GM12878 (cell line): Measurements from ENCODE around the gene TAF10. TPM values are rescaled to one million over a fixed set of nuclear protein-coding genes. Genes with fewer than 3 reads are reported as not detected.

Experiments used
- BACH1 ChIP-seq: fragments of 450-650 bp; IDR thresholded peaks from 2 replicates; pipeline ENCODE4 v1.6.1; 2017; ENCODE audit warnings: mild to moderate bottlenecking, borderline replicate concordance
- CBX5 ChIP-seq: sonication (generic); IDR thresholded peaks from 2 replicates; pipeline ENCODE4 v1.6.1; 2016; ENCODE audit warnings: low read depth, moderate library complexity, mild to moderate bottlenecking, inconsistent platforms
- CEBPB ChIP-seq, 2 experiments: fragments of 150-350 bp in 1 of 2; IDR thresholded peaks; 2 replicates each; pipeline ENCODE4 v1.6.1; 2012 to 2014; ENCODE audit warnings: low read depth in 2 of 2, low read length in 2 of 2, borderline replicate concordance in 1 of 2, inconsistent platforms in 1 of 2
- CEBPZ ChIP-seq: fragments of 150-350 bp; IDR thresholded peaks from 2 replicates; pipeline ENCODE4 v1.6.1; 2016; ENCODE audit warnings: low read depth, low read length
- CHD2 ChIP-seq: IDR thresholded peaks from 2 replicates; pipeline ENCODE4 v1.6.1; 2011; ENCODE audit warnings: low read depth, low read length, improper control_type of control experiment, borderline replicate concordance
- EED ChIP-seq: sonication (generic); IDR thresholded peaks from 2 replicates; pipeline ENCODE4 v1.6.1; 2016; ENCODE audit warnings: antibody characterized with exemption, low read depth
- FOXM1 ChIP-seq: IDR thresholded peaks from 2 replicates; pipeline ENCODE4 v1.6.1; 2012; ENCODE audit warnings: low read depth, mild to moderate bottlenecking, inconsistent platforms, low read length, moderate library complexity
- MEF2A ChIP-seq: IDR thresholded peaks from 2 replicates; pipeline ENCODE4 v1.6.1; 2011; ENCODE audit warnings: low read depth, mild to moderate bottlenecking, low read length, moderate library complexity; ENCODE audit not compliant: insufficient read depth
- MTA2 ChIP-seq: fragments of 450-650 bp; IDR thresholded peaks from 2 replicates; pipeline ENCODE4 v1.6.1; 2016; ENCODE audit warnings: low read depth, mild to moderate bottlenecking, moderate library complexity
- MYC ChIP-seq: IDR thresholded peaks from 2 replicates; pipeline ENCODE4 v1.6.1; 2011; ENCODE audit warnings: mild to moderate bottlenecking, low read length, moderate library complexity, inconsistent platforms; ENCODE audit not compliant: insufficient read depth, insufficient replicate concordance, insufficient read length, severe bottlenecking
- RBBP5 ChIP-seq: fragments of 200-600 bp; sonication (generic); conservative IDR thresholded peaks from 2 replicates; pipeline ENCODE4 v1.6.1; 2016
- SP1 ChIP-seq: IDR thresholded peaks from one replicate; pipeline ENCODE4 v1.6.1; 2011; ENCODE audit warnings: low read depth, low read length
- STAT1 ChIP-seq: fragments of 450-650 bp; conservative IDR thresholded peaks from 2 replicates; pipeline ENCODE4 v1.6.1; 2014; ENCODE audit warnings: antibody characterized with exemption, mild to moderate bottlenecking
- TBL1XR1 ChIP-seq: IDR thresholded peaks from 2 replicates; pipeline ENCODE4 v1.6.1; 2012; ENCODE audit warnings: low read depth, low read length, improper control_type of control experiment
- polyA plus RNA-seq, 11 experiments: library from polyadenylated mRNA; depleted of rRNA in 4 of 11; unstranded in 6 of 11; stranded (reverse) in 5 of 11; fragments of >200 nt; fragmentation: Nextera tagmentation in 4 of 11; fragmentation: Illumina TruSeq in 1 of 11; extraction: Ambion mirVana in 4 of 11; extraction: Trizol in 1 of 11; gene quantifications; 1 replicate in 1 of 11; 2 replicates in 10 of 11; pipeline versions ENCODE4 v1.2.1 to v1.2.3, GENCODE V29; 2011 to 2016; ENCODE audit warnings: inconsistent platforms in 2 of 11, missing spikeins in 2 of 11, low read depth in 1 of 11
- total RNA-seq, 4 experiments: library from RNA; depleted of rRNA in 3 of 4; stranded (reverse); fragments of >200 nt in 3 of 4; fragmentation: Illumina TruSeq in 1 of 4; extraction: Trizol in 1 of 4; gene quantifications; 2 replicates each; pipeline versions ENCODE4 v1.2.1 to v1.2.3, GENCODE V29; 2013 to 2021
- TF ChIP-seq, protein P1 (sequence below): fragments of 450-650 bp; IDR thresholded peaks from 2 replicates; pipeline ENCODE4 v1.6.1; 2017; ENCODE audit warnings: mild to moderate bottlenecking, low read depth, inconsistent platforms; ENCODE audit not compliant: poor library complexity, severe bottlenecking
- TF ChIP-seq, protein P2 (sequence below), 3 experiments: IDR thresholded peaks in 2 of 3; conservative IDR thresholded peaks in 1 of 3; 2 replicates each; pipeline ENCODE4 v1.5.1; 2011; ENCODE audit warnings: low read depth in 3 of 3, low read length in 3 of 3, mild to moderate bottlenecking in 3 of 3, control low read depth in 2 of 3, moderate library complexity in 2 of 3, inconsistent platforms in 1 of 3, mixed read lengths in 1 of 3; ENCODE audit not compliant: control insufficient read depth in 2 of 3, insufficient read depth in 1 of 3; ENCODE audit errors: extremely low read depth in 1 of 3

TAF10 gene
- total and polyA plus RNA-seq, 10 of the 15 experiments (the other 5 are each of a cell fraction or from before 2014, with no cell fraction given), result 26.7 to 251 (median 149) TPM

DNA sequence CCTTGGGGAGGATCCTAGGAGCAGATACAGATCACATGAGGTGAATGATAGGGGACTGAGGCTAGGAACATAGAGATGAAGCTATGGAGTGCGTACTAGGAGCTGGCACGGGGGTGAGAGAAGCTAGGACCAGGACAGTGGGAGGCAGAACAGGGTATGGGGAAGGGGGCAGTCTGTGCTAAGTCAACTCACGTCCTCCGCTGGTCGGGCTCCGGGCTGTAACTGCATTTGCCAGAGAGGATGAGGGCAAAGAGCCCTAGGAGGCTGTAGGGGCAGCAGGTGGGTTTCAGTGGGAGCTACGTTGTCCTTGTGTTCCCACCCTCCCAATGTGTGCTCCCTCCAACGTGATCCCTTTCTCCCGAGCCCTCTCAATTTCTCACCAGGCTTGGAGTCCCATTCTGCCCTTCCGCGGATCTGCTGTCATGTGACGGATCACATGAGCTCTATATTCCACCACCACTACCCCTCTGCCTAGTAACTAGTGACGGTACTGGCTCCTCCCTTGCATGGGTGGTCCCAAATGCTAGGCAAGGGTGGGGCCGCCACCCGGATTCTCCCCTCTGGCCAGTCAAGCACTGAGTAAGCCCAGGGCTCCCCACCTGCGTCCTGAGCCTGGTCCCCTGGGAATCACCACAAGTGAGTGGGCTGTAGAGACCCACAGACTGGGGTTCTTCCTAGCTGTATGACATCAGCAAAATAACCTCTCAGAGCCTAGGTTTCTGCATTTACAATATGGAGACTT lies 7.2 kb upstream of the TAF10 start, which contains the start of gene TPP1 (continued):
- TF ChIP-seq CHD2 (peak; percentile 34; the same call in 1 of the 2 replicates), FOXM1 (no peak), CEBPZ (no peak), STAT1 (no peak), CBX5 (no peak), CEBPB (IDR thresholded peaks at IDR 0.05; ENCODE audit: borderline replicate concordance in 1 of 2, low read depth in 2 of 2, low read length in 2 of 2) (peak in 1 of 2 experiments; percentile 94; a peak in 1 of 4 replicates), RBBP5 (no peak), MTA2 (peak; percentile 31; the same call in 1 of the 2 replicates), BACH1 (0 out of 2 replicates have a peak, but pooled peaks have one; percentile 33), MEF2A (0 out of 2 replicates have a peak, but pooled peaks have one; percentile 7), MYC (no peak), TBL1XR1 (peak; percentile 64; the same call in 1 of the 2 replicates), EED (peak; percentile 71), SP1 (peak; percentile 77)
- TF ChIP-seq, protein P1, sequence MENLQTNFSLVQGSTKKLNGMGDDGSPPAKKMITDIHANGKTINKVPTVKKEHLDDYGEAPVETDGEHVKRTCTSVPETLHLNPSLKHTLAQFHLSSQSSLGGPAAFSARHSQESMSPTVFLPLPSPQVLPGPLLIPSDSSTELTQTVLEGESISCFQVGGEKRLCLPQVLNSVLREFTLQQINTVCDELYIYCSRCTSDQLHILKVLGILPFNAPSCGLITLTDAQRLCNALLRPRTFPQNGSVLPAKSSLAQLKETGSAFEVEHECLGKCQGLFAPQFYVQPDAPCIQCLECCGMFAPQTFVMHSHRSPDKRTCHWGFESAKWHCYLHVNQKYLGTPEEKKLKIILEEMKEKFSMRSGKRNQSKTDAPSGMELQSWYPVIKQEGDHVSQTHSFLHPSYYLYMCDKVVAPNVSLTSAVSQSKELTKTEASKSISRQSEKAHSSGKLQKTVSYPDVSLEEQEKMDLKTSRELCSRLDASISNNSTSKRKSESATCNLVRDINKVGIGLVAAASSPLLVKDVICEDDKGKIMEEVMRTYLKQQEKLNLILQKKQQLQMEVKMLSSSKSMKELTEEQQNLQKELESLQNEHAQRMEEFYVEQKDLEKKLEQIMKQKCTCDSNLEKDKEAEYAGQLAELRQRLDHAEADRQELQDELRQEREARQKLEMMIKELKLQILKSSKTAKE, result peak; percentile 38
- TF ChIP-seq, protein P2, sequence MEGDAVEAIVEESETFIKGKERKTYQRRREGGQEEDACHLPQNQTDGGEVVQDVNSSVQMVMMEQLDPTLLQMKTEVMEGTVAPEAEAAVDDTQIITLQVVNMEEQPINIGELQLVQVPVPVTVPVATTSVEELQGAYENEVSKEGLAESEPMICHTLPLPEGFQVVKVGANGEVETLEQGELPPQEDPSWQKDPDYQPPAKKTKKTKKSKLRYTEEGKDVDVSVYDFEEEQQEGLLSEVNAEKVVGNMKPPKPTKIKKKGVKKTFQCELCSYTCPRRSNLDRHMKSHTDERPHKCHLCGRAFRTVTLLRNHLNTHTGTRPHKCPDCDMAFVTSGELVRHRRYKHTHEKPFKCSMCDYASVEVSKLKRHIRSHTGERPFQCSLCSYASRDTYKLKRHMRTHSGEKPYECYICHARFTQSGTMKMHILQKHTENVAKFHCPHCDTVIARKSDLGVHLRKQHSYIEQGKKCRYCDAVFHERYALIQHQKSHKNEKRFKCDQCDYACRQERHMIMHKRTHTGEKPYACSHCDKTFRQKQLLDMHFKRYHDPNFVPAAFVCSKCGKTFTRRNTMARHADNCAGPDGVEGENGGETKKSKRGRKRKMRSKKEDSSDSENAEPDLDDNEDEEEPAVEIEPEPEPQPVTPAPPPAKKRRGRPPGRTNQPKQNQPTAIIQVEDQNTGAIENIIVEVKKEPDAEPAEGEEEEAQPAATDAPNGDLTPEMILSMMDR (IDR thresholded peaks at IDR 0.05 in 2 of 3, conservative IDR thresholded peaks at IDR 0.05 in 1 of 3; ENCODE audit: control insufficient read depth in 2 of 3, extremely low read depth in 1 of 3, insufficient read depth in 1 of 3, low read depth in 3 of 3, low read length in 3 of 3), result no peak
- TF ChIP-seq, all 136 proteins: peak for 55
